Colonic mucosa (tissue), 4 donors: ENCODE data around the gene TSPAN5. TPM values are rescaled to one million over a fixed set of nuclear protein-coding genes. Genes with fewer than 3 reads are reported as not detected.

Source experiments
- DNase-seq: peaks from one replicate; pipeline ENCODE4 v3.0.0-alpha.2; 2020
- H3K27ac ChIP-seq: fragments of 200-600 bp; one replicate; pipeline ENCODE4 v1.8.0; 2021
- H3K27me3 ChIP-seq: fragments of 200-600 bp; one replicate; pipeline ENCODE4 v1.8.0; 2021
- H3K36me3 ChIP-seq: fragments of 200-600 bp; one replicate; pipeline ENCODE4 v1.8.0; 2021
- H3K4me1 ChIP-seq: fragments of 200-600 bp; one replicate; pipeline ENCODE4 v1.8.0; 2021; ENCODE audit warnings: mild to moderate bottlenecking
- H3K4me3 ChIP-seq: fragments of 200-600 bp; one replicate; pipeline ENCODE4 v1.8.0; 2021
- H3K9ac ChIP-seq, 2 donors: one replicate each; pipeline ENCODE4 v1.7.0; 2013; ENCODE audit warnings: control low read depth in 2 of 2, low read depth in 2 of 2, low read length in 2 of 2
- H3K9me3 ChIP-seq: fragments of 200-600 bp; one replicate; pipeline ENCODE4 v1.8.0; 2021
- CTCF ChIP-seq: fragments of 200-600 bp; IDR thresholded peaks from one replicate; pipeline ENCODE4 v1.8.0; 2022; ENCODE audit warnings: antibody characterized with exemption, mild to moderate bottlenecking
- intact Hi-C: fragments of 100-400 bp; cut with DNase I; formaldehyde crosslinking; loops from one replicate; pipeline ENCODE4 v1.14.1; 2022
- total RNA-seq, 2 donors: library from RNA; stranded (reverse); fragmentation: NEBNext Ultra II Directional in 1 of 2; extraction: Animal tissue kit (Norgen Biotek cat#: 25700) in 1 of 2; gene quantifications; one replicate each; pipeline ENCODE4 v1.2.1, GENCODE V29; 2021
- donor health status: healthy.
- donor health status: DM: no; HTN: no; CAD: no.
- donor health status: DM: no; HTN: no; CAD: no.

TSPAN5 gene
- total RNA-seq, 2 donors from 2014 or later: 5.3 to 5.6 TPM

GRCh38 chr4:98659106-98659592 is 738 bp upstream of the TSPAN5 start:
- DNase-seq: peak; percentile 32
- Histone ChIP-seq H3K4me3 (peak overlapping the region; percentile 68), H3K4me1 (no peaks in the 10 kb centered on the region), H3K9ac (peak overlapping the region; percentile 46 to 67), H3K27ac (peak overlapping the region; percentile 57), H3K27me3 (no peaks in the 10 kb centered on the region), H3K36me3 (no peaks in the 10 kb centered on the region), H3K9me3 (no peaks in the 10 kb centered on the region)
- intact Hi-C loops: no loop called here
- TF ChIP-seq CTCF: no peak

- intact Hi-C loops: no loop called here
- Histone ChIP-seq H3K9me3 (no peaks in the 10 kb centered on the region), H3K4me1 (no peaks in the 10 kb centered on the region), H3K4me3 (peak overlapping the region; percentile 68), H3K36me3 (no peaks in the 10 kb centered on the region), H3K27ac (peak overlapping the region; percentile 14), H3K27me3 (no peaks in the 10 kb centered on the region), H3K9ac (peak overlapping the region; percentile 42 to 52)
- no peak for TF ChIP-seq CTCF
- DNase-seq: peak; percentile 43
Observed at GRCh38 chr4:98657531-98658286, 702 bp downstream of the TSPAN5 start.

GRCh38 chr4:98656886-98657285 is 1.5 kb downstream of the TSPAN5 start:
- no peak overlapping the region for H3K9ac ChIP-seq
- H3K27ac ChIP-seq: no peak overlapping the region
- intact Hi-C loops: no loop called here
- H3K36me3 ChIP-seq: no peaks in the 10 kb centered on the region
- H3K9me3 ChIP-seq: no peaks in the 10 kb centered on the region
- no peak for DNase-seq
- no peak for TF ChIP-seq CTCF
- H3K4me3 ChIP-seq: peak overlapping the region; percentile 68
- no peaks in the 10 kb centered on the region for H3K27me3 ChIP-seq
- no peaks in the 10 kb centered on the region for H3K4me1 ChIP-seq

- no peak overlapping the region for H3K27ac ChIP-seq
- H3K36me3 ChIP-seq: no peaks in the 10 kb centered on the region
- H3K4me3 ChIP-seq: no peak overlapping the region
- no peaks in the 10 kb centered on the region for H3K9me3 ChIP-seq
- no peaks in the 10 kb centered on the region for H3K4me1 ChIP-seq
- intact Hi-C loops: no loop called here
- DNase-seq: no peak
- H3K9ac ChIP-seq: no peak overlapping the region
- TF ChIP-seq CTCF: no peak
- no peaks in the 10 kb centered on the region for H3K27me3 ChIP-seq
Observed at GRCh38 chr4:98656443-98656842, 2.0 kb downstream of the TSPAN5 start.

- H3K9me3 ChIP-seq: no peaks in the 10 kb centered on the region
- no peak for TF ChIP-seq CTCF
- no peak overlapping the region for H3K9ac ChIP-seq
- DNase-seq: no peak
- no peaks in the 10 kb centered on the region for H3K4me1 ChIP-seq
- no peak overlapping the region for H3K4me3 ChIP-seq
- no peaks in the 10 kb centered on the region for H3K27me3 ChIP-seq
- intact Hi-C loops: no loop called here
- no peaks in the 10 kb centered on the region for H3K36me3 ChIP-seq
- H3K27ac ChIP-seq: no peak overlapping the region
Observed at GRCh38 chr4:98653890-98654867, 4.2 kb downstream of the TSPAN5 start.
